ENCODE data around the gene SNRNP27.

DNA sequence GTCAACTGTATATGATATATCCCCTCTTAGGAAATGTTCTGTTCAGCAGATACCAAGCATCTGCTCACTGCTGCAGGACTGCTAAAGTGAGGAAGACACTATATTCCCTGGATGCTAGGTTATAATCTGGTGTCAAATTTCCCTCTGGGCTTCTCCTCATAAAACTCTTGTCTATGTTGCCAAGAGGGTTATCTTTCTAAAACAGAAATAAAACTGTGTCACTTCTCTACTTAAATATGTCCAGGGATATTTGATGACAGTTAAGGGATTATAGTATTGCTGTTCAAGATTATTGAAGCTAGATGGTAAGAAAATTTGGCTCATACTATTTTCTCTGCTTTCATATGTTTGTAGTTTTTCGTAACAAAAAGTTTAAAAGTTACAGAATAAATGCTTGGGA lies 30.5 kb upstream of the SNRNP27 start:
- TF ChIP-seq, protein P1, sequence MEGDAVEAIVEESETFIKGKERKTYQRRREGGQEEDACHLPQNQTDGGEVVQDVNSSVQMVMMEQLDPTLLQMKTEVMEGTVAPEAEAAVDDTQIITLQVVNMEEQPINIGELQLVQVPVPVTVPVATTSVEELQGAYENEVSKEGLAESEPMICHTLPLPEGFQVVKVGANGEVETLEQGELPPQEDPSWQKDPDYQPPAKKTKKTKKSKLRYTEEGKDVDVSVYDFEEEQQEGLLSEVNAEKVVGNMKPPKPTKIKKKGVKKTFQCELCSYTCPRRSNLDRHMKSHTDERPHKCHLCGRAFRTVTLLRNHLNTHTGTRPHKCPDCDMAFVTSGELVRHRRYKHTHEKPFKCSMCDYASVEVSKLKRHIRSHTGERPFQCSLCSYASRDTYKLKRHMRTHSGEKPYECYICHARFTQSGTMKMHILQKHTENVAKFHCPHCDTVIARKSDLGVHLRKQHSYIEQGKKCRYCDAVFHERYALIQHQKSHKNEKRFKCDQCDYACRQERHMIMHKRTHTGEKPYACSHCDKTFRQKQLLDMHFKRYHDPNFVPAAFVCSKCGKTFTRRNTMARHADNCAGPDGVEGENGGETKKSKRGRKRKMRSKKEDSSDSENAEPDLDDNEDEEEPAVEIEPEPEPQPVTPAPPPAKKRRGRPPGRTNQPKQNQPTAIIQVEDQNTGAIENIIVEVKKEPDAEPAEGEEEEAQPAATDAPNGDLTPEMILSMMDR (conservative IDR thresholded peaks at IDR 0.05): no peak
- TF ChIP-seq ZFX (IDR thresholded peaks at IDR 0.05): no peak

Measured in C4-2B (cell line).